Adrenal gland (tissue), 12 donors: ENCODE results near the gene HOXB2. TPM values are rescaled to one million over a fixed set of nuclear protein-coding genes. Genes with fewer than 3 reads are reported as not detected.

Source experiments
- DNase-seq, 7 donors: peaks; one replicate each; pipeline ENCODE4 v3.0.0-alpha.2; 2019 to 2020
- H3K27ac ChIP-seq, 5 donors: fragments of 200-600 bp; sonication (generic) in 4 of 5; 1 replicate in 3 of 5; 2 replicates in 2 of 5; pipeline versions ENCODE4 v1.5.1 to v1.8.0; 2016 to 2020; ENCODE audit warnings: mild to moderate bottlenecking in 1 of 5
- H3K27me3 ChIP-seq: fragments of 200-600 bp; 2 replicates; pipeline ENCODE4 v1.8.0; 2021
- H3K36me3 ChIP-seq, 2 donors: fragments of 200-600 bp; replicated peaks in 1 of 2; 1 replicate in 1 of 2; 2 replicates in 1 of 2; pipeline versions ENCODE4 v1.5.1 to v1.8.0; 2018 to 2022
- H3K4me1 ChIP-seq, 2 donors: fragments of 200-600 bp; replicated peaks in 1 of 2; 1 replicate in 1 of 2; 2 replicates in 1 of 2; pipeline versions ENCODE4 v1.5.1 to v1.8.0; 2018 to 2021
- H3K4me3 ChIP-seq, 4 donors: fragments of 200-600 bp; sonication (generic) in 3 of 4; one replicate each; pipeline ENCODE4 v1.5.1; 2016 to 2018
- H3K9me3 ChIP-seq, 3 donors: fragments of 200-600 bp; sonication (generic) in 1 of 3; replicated peaks in 1 of 3; 1 replicate in 2 of 3; 2 replicates in 1 of 3; pipeline versions ENCODE4 v1.5.1 to v1.8.0; 2016 to 2021
- CTCF ChIP-seq, 6 experiments: fragments of 450-650 bp in 4 of 6; fragments of 200-600 bp in 2 of 6; sonication (generic) in 1 of 6; IDR thresholded peaks; 1 replicate in 5 of 6; 2 replicates in 1 of 6; pipeline versions ENCODE4 v1.5.1 to v1.8.0; 2016 to 2021; ENCODE audit warnings: antibody characterized with exemption in 6 of 6, mild to moderate bottlenecking in 2 of 6, moderate library complexity in 1 of 6
- POLR2A ChIP-seq, 2 donors: fragments of 450-650 bp; IDR thresholded peaks; one replicate each; pipeline ENCODE4 v1.6.1; 2017; ENCODE audit warnings: antibody characterized with exemption in 2 of 2, mild to moderate bottlenecking in 2 of 2, moderate library complexity in 1 of 2
- WGBS, 4 donors: extraction: QIAGEN DNeasy Blood & Tissue Kit in 2 of 4; methylation state at CpG; one replicate each; pipeline versions ENCODE4 v1.1.5 to v1.1.7; 2013 to 2017; 5-methylcytosine and 5-hydroxymethylcytosine counted together
- intact Hi-C, 2 donors: fragments of 100-400 bp; cut with DNase I; formaldehyde crosslinking; loops; one replicate each; pipeline versions ENCODE4 v1.14.1 to v1.15.0; 2022 to 2023
- polyA plus RNA-seq, 3 donors: library from polyadenylated mRNA; stranded (reverse); fragments of 200-250 nt in 2 of 3; fragments of 350-450 nt in 1 of 3; fragmentation: Illumina TruSeq in 1 of 3; extraction: RNeasy Lipid Tissue Mini Kit (QIAGEN cat#74804) in 1 of 3; gene quantifications; one replicate each; pipeline ENCODE4 v1.2.3, GENCODE V29; 2013 to 2014
- total RNA-seq, 9 donors: library from RNA; depleted of rRNA in 4 of 9; stranded (reverse); fragments of >200 nt in 4 of 9; fragments of 120-200 nt in 1 of 9; fragmentation: NEBNext Ultra II Directional in 1 of 9; extraction: Animal tissue kit (Norgen Biotek cat#: 25700) in 1 of 9; gene quantifications; one replicate each; pipeline versions ENCODE4 v1.1.0 to v1.2.4, GENCODE V29; 2013 to 2023
- donor health status: healthy with polysubstance abuse.
- donor health status: Bipolar disorder and iron deficiency.
- donor health status: DM: yes; HTN: yes; CAD: no.
- donor health status: DM: no; HTN: no; CAD: no.
- donor health status: DM: no; HTN: no; CAD: no.
- donor health status: DM: yes; HTN: yes; CAD: no.

The HOXB2 gene
- total and polyA plus RNA-seq, 12 donors = 6.3 to 73.6 (median 27.5) TPM

GRCh38 chr17:48577946-48578615 is 33.2 kb upstream of the HOXB2 start, which contains the start of gene HOXB4:
Gene HOXB4 (minus strand): TSS chr17:48578350. CDS start chr17:48578319, 31 bp downstream.
- intact Hi-C loops = loop anchor here (5.0 kb wide), 1 partner anchor 36 kb away; no protein-coding TSS in a partner anchor
- Histone ChIP-seq H3K27ac (peak within 1 kb of the TSS in 3 of 5 donors; percentile 45 to 87 (median 83)), H3K4me3 (peak within 1 kb of the TSS in 3 of 4 donors; percentile 45 to 85 (median 62)), H3K4me1 (peaks cover 3 to 24% of the 10 kb centered on the region in 2 donors), H3K9me3 (no peaks in the 10 kb centered on the region), H3K27me3 (no peaks in the 10 kb centered on the region), H3K36me3 (no peaks in the 10 kb centered on the region)
- no peak for TF ChIP-seq CTCF (IDR thresholded peaks at IDR 0.05)
- TF ChIP-seq POLR2A (IDR thresholded peaks at IDR 0.05) = peak in 1 of 2 donors; percentile 14
- 0 to 1% (median 1%) methylated on average over 14 to 58 of the region's 58 CpGs for WGBS, 4 donors
- peak; percentile 73 to 90 (median 85) for DNase-seq

- Histone ChIP-seq H3K4me3 (peak overlapping the region in 3 of 4 donors; percentile 45 to 85 (median 62)), H3K9me3 (no peaks in the 10 kb centered on the region), H3K27me3 (no peaks in the 10 kb centered on the region), H3K4me1 (peaks cover 3 to 30% of the 10 kb centered on the region in 2 donors), H3K27ac (peak overlapping the region in 3 of 5 donors; percentile 45 to 87 (median 83)), H3K36me3 (no peaks in the 10 kb centered on the region)
- intact Hi-C loops = loop anchor here (5.0 kb wide), 1 partner anchor 35 kb away; no protein-coding TSS in a partner anchor
- TF ChIP-seq CTCF (IDR thresholded peaks at IDR 0.05) = no peak
- TF ChIP-seq POLR2A (IDR thresholded peaks at IDR 0.05) = no peak
- peak in 2 of 7 donors; percentile 46 for DNase-seq
- WGBS, 4 donors = 3 to 16% (median 5%) methylated on average over 8 to 19 of the region's 19 CpGs
Measured at GRCh38 chr17:48577330-48577945, 32.5 kb upstream of the HOXB2 start.

- no peaks in the 10 kb centered on the region for H3K36me3 ChIP-seq
- TF ChIP-seq POLR2A (IDR thresholded peaks at IDR 0.05) (peak in 1 of 2 donors; percentile 26), CTCF (IDR thresholded peaks at IDR 0.05) (no peak)
- WGBS, 4 donors = 14 to 34% (median 31%) methylated on average over 16 to 43 of the region's 43 CpGs
- H3K27me3 ChIP-seq = no peaks in the 10 kb centered on the region
- peak overlapping the region in 2 of 5 donors; percentile 83 to 87 for H3K27ac ChIP-seq
- H3K4me3 ChIP-seq = peak overlapping the region in 1 of 4 donors; percentile 85
- intact Hi-C loops = loop anchor here (5.0 kb wide), 1 partner anchor 34 kb away; no protein-coding TSS in a partner anchor
- peak in 3 of 7 donors; percentile 57 to 64 (median 61) for DNase-seq
- H3K9me3 ChIP-seq = no peaks in the 10 kb centered on the region
- H3K4me1 ChIP-seq = peaks cover 3 to 35% of the 10 kb centered on the region in 2 donors
Measured at GRCh38 chr17:48576479-48577309, 31.8 kb upstream of the HOXB2 start.
